Left lobe of liver (tissue), 2 donors: Measurements from ENCODE around the gene VTCN1. TPM values are rescaled to one million over a fixed set of nuclear protein-coding genes. Genes with fewer than 3 reads are reported as not detected.
"Not testable (repeated sequence)": the region's sequence is repeated elsewhere in the genome, so short reads cannot be mapped to it uniquely, and the experiment has no call there.

Experiments
- ATAC-seq: fragments of 200-7000 bp; cut with Tn5 transposase; one replicate; pipeline ENCODE4 v1.9.1; 2020; ENCODE audit warnings: mild to moderate bottlenecking, moderate library complexity
- DNase-seq: peaks from one replicate; pipeline ENCODE4 v3.0.0-alpha.2; 2020; ENCODE audit warnings: low spot score
- total RNA-seq: library from RNA; stranded (reverse); gene quantifications from one replicate; pipeline ENCODE4 v1.2.1, GENCODE V29; 2021
- donor health status: DM: no; HTN: no; CAD: no; lungs with moderate emphysema.
- donor health status: DM: no; HTN: yes; CAD: no.

The VTCN1 gene, protein sequence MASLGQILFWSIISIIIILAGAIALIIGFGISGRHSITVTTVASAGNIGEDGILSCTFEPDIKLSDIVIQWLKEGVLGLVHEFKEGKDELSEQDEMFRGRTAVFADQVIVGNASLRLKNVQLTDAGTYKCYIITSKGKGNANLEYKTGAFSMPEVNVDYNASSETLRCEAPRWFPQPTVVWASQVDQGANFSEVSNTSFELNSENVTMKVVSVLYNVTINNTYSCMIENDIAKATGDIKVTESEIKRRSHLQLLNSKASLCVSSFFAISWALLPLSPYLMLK
- 0.38 TPM for total RNA-seq

- no peak for DNase-seq
- peak; percentile 27 for ATAC-seq
Measured at GRCh38 chr1:117210831-117211261, at the start of gene VTCN1. Gene VTCN1, minus strand, starts transcription at chr1:117210927. Its CDS starts 72 bp downstream, at chr1:117210855.

GRCh38 chr1:117258791-117259190, 48.1 kb upstream of the VTCN1 start:
- ATAC-seq (no peak), DNase-seq (no peak)

DNA sequence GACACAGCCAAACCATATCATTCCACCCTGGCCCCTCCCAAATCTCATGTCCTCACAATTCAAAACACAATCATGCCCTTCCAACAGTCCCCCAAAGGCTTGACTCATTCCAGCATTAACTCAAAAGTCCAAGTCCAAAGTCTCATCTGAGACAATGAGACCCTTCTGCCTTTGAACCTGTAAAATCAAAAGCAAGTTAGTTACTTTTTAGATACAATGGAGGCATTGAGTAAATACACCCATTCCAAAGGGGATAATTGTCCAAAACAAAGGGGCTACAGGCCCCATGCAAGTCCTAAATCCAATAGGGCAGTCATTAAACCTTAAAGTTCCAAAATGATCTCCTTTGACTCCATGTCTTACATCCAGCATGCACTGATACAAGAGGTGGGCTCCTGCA, 47.3 kb upstream of the VTCN1 start:
- DNase-seq, ATAC-seq: not testable (repeated sequence)

DNA sequence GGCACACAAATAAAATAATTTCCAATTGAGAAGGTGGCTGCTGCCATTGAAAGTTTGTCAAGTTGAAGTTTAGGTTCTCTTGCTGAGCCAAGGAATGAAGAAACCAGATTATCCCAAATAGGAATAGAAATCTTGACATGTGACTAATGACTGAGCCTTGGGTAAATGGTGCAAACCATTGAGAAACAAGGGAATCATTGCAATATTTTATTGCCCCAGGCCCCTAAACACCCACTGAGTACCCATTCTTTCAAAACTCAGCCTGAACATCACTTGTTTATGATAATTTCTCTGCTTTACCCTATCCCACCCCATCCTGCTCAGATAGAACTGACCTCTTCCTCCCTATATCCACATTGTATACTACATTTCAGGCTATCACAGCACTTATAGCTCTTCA, 46.6 kb upstream of the VTCN1 start:
- no peak for DNase-seq
- no peak for ATAC-seq

DNA sequence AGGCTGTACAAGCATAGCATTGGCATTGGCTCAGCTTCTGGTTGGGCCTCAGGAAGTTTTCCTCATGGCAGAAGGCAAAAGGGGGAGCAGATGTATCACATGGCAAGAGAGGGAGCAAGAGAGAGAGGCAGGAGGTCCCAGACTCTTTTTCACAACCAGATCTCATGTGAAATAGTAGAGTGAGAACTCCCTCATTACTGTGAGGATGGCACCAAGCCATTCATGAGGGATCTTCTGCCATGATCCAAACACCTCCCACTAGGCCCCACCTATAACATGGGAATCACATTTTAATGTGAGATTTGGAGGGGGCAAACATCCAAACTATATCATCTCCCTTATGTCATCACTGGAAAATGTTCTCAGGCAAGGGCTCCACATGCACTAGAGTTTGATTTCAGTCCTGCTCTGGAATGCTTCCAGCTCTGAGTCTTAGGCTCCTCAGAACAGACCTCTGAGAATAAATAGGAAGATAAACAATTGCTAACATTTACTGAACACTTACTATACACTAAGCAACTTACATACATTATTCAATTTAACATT, 39.4 kb upstream of the VTCN1 start:
- DNase-seq (no peak), ATAC-seq (no peak)

DNA sequence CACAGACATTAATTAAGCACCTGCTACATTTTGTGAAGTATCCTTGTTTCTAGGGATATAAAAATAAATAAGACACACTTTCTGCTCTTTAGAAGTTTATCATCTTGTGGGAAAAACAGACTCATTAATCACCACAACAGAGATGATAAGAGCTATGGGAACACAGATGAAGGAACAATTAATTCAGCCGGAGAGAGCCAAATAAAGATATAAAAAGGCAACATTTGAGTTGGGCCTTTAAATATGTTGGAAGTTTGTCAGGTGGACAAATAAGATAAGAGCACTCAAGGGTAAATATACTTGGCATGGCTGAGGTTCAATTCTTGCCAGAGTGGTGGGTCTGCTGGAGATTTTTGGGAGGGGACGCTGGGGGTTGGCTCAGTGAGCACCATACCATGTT, 34.2 kb upstream of the VTCN1 start:
- DNase-seq = no peak
- ATAC-seq = no peak

GRCh38 chr1:117244306-117244705, 33.6 kb upstream of the VTCN1 start:
- ATAC-seq = no peak
- DNase-seq = no peak

- ATAC-seq (no peak), DNase-seq (no peak)
Measured at GRCh38 chr1:117241512-117241911, 30.8 kb upstream of the VTCN1 start.

GRCh38 chr1:117240547-117240946, 29.8 kb upstream of the VTCN1 start:
- DNase-seq (no peak), ATAC-seq (no peak)

DNA sequence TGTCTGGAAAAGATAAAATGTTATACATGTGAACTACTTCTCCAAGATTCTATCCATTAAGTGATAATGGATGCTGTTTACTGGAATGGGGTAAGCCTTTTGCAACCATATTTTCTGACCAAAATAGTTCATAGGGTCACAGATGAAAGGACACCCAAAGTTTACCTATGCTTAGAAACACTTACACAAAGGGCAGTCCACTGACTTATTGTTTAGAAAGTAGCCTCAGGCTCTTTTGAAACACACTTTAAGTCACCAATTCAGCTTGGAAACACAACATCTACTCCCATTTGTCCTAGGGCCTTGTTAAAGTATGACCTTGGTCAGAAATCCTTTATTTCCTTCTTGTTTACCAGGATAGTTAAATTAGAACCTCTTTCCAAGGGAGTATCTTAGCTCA, 28.7 kb upstream of the VTCN1 start:
- DNase-seq (no peak), ATAC-seq (no peak)

DNA sequence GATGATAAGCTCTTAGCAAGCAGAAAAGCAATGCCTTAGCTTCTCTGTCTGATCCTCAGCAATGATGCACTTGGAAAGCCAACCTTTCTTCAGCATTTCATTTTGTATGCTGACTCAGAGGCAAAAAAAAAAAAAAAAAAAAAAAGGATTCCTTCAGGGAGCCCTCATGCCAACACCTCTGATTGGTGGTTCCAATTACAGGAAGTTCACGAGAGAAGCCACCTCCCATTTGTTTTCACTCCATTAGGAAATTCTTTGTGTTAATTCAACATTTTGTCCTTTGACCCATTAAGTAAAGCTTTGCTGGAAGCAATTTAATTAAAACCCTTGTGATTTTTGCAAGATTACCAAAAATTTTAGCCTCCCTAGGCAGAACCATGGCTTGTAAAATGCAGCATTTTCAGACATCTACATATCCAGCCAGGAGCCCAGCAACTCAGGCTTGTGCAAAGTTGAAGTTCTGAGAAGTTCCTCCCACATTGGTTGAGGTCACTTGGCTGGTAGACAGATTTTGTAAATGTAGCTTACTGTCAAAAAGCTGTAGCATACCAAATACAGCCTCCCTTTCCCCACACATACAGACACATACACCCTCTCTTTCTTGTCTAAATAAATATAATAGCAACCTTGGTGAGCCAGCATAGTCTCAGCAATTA, 27.1 kb upstream of the VTCN1 start:
- DNase-seq = no peak

DNA sequence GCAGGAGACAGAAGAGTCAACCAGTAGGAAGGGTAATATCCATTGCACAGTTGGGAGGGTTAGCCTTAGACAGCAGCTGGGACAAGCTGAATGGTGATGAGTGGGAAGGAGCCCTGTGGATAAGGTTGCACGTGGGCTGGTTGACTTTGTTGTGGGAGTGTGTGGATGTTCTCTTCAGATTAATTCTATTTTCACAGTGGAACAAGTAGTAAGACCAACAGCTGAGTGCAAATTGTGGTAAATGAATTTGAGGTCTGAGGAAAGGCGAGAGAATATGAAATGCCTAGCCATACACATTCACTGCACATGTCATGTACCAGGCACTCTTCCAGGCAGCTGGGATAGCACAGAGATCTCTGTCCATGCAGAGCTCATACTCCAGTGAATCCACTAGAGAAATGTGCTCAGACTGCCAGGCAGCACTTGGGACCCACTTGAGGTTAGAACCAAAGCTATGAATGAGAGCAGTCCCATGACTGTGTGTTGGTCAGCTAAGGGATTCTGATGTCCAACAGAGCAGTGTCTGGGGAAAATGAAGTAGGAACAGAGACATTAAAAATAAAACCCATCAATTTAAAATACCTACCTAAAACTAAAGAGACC, 25.2 kb upstream of the VTCN1 start:
- DNase-seq (no peak), ATAC-seq (no peak)

More for the DNA sequence above, 27.1 kb upstream of the VTCN1 start:
- peak; percentile 66 for ATAC-seq

DNA sequence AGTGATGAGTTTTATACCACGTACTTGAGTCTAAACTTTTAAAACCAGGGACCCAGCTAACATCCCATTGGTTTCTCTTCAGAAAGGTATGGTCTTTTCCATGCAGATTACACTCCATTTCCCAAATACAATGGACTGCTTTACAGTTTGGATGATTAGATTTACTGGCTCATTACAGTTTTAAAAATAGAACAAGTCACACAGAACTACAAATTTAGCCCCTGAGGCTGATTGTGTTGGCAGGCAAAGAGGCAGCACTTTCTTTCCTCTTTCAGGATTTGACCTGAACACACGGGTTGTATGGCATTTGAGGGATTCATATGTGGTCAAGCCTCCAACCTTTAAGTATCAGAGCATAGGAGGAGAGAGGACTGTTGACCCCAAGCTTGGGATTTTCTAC, 21.8 kb upstream of the VTCN1 start:
- DNase-seq (no peak), ATAC-seq (no peak)

DNA sequence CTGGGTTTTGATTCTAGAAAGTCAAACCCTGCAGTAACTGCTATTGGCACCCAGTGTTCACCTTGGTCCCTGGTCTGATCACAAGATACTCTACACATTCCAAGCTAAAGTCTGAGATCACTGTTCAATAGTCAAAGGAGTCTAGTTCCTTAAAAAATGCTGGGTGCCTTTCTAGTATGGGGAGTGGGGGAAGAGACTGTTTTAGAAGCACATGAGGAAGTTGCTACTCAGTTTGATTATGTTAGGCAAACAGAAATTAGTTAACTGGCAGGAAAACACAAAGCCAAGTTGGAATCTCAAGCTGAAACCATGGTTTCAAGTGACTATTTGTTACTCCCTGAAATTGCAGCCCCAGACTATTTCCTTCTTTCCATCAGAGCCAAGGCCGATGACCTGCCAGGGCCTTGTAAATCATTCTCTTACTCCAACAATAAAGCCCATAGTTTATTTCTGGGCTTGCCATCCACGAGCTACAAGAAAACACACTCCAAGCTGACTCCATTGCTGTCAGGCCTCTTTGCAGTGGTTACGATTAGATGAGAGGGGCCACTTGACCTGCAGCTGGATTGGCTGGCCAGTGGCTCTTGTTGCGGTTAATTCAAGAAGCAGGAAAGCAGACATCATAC, 21.1 kb upstream of the VTCN1 start:
- no peak for DNase-seq

GRCh38 chr1:117231312-117231711, 20.6 kb upstream of the VTCN1 start:
- no peak for ATAC-seq
- DNase-seq = no peak

More for the DNA sequence above, 21.1 kb upstream of the VTCN1 start:
- ATAC-seq = no peak

- no peak for ATAC-seq
- DNase-seq = no peak
Measured at GRCh38 chr1:117229217-117229616, 18.5 kb upstream of the VTCN1 start.

GRCh38 chr1:117225931-117226330, 15.2 kb upstream of the VTCN1 start:
- no peak for ATAC-seq
- no peak for DNase-seq

DNA sequence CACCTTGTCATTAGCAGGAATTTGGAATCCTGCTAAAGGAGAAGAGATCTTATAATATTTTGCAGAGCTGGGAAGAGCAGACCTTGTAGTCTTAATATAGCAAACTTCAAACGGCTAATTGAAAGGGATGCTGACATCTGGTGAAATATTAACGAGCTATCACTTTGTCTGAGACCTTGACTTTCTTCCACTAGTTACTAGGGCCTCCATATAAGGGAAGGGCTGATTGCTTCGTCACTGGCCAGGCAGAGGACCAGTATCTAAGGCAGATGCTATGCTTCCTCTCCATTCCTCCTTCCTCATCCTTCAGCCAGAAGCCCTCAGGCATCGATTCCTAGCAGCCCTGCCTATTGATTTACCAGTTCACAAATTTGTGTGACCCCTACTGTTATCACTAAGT, 6.0 kb upstream of the VTCN1 start:
- ATAC-seq (no peak), DNase-seq (no peak)

- DNase-seq (no peak), ATAC-seq (no peak)
Measured at GRCh38 chr1:117215733-117216462, 5.2 kb upstream of the VTCN1 start.

DNA sequence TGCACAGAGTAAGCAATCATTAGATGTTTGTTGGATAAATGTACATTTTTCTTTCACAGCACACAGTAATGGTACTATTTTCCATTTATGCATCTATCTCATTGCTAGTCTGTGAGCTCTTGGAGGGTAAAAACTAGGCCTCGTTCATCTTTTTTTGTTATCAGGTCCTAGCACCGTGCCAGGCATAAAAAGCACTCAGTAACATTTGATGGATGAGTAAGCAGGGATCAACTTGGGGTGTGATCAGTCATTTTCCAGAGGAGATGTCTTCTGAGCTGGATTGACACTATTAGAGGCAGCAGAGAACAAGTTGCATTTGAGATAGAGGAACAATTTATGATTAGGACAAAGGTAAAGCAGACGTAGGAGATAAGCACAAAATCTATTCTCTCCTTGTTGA, 4.3 kb upstream of the VTCN1 start:
- no peak for DNase-seq
- ATAC-seq = no peak

DNA sequence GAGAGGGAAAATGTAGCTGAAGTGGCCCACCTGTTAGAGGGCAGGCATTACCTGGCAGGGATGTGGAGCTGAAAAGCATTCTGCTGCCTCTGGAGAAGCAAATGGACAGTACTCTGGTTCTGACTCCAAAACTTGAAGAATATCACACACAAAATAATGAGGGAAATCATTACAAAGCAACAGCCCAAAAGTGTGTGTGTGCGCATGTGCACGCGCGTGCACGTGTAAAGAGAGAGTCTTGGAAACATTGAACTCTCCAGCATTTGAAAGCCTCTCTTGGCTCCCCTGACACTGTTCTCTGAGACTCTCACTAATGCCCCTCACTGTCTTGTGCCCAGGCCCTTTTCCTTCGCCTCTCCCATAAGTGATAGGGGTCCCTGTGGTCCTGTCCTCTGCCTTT, 2.3 kb upstream of the VTCN1 start:
- DNase-seq (no peak), ATAC-seq (no peak)
